Gastroesophageal sphincter (tissue), 3 donors: ENCODE results near the gene CCM2L.

Source experiments
- CTCF ChIP-seq, 4 experiments: fragments of 200-600 bp in 2 of 4; fragments of 450-650 bp in 2 of 4; sonication (generic) in 1 of 4; IDR thresholded peaks; one replicate each; pipeline ENCODE4 v1.5.1; 2017 to 2019; ENCODE audit warnings: antibody characterized with exemption in 4 of 4, mild to moderate bottlenecking in 2 of 4, moderate library complexity in 2 of 4
- POLR2A ChIP-seq, 2 donors: fragments of 450-650 bp; IDR thresholded peaks; one replicate each; pipeline ENCODE4 v1.6.1; 2017; ENCODE audit warnings: antibody characterized with exemption in 2 of 2, mild to moderate bottlenecking in 2 of 2, moderate library complexity in 1 of 2
- POLR2AphosphoS5 ChIP-seq: sonication (generic); formaldehyde crosslinking; IDR thresholded peaks from one replicate; pipeline ENCODE4 v1.6.1; 2017; ENCODE audit warnings: antibody characterized with exemption

- TF ChIP-seq CTCF (IDR thresholded peaks at IDR 0.05) (no peak), POLR2AphosphoS5 (no peak), POLR2A (IDR thresholded peaks at IDR 0.05) (no peak)
These were observed 21.1 kb upstream of the CCM2L start for GRCh38 chr20:31989030-31989645.
